WERI-Rb-1 (cell line): ENCODE results near the gene ARID1B.

ENCODE experiments used
- DNase-seq: peaks from one replicate; pipeline ENCODE4 v3.0.0-alpha.2; 2020
- H3K27ac ChIP-seq: fragments of 250-450 bp; sonication (Bioruptor Pico); 2 replicates; pipeline ENCODE4 v1.5.1; 2020; ENCODE audit warnings: mild to moderate bottlenecking, moderate library complexity
- H3K27me3 ChIP-seq: fragments of 250-450 bp; sonication (Bioruptor Pico); 2 replicates; pipeline ENCODE4 v1.5.1; 2021; ENCODE audit warnings: mild to moderate bottlenecking, low read depth, moderate library complexity; ENCODE audit not compliant: insufficient read depth, severe bottlenecking
- H3K36me3 ChIP-seq: fragments of 250-450 bp; sonication (Bioruptor Pico); 2 replicates; pipeline ENCODE4 v1.5.1; 2020; ENCODE audit warnings: mild to moderate bottlenecking, moderate library complexity
- H3K4me3 ChIP-seq: 2 replicates; pipeline ENCODE4 v1.5.1; 2011; ENCODE audit warnings: low read depth, mild to moderate bottlenecking, control low read depth, low read length
- H3K9me3 ChIP-seq: fragments of 250-450 bp; sonication (Bioruptor Pico); 2 replicates; pipeline ENCODE4 v1.5.1; 2021; ENCODE audit warnings: mild to moderate bottlenecking, moderate library complexity; ENCODE audit not compliant: severe bottlenecking
- TF ChIP-seq, protein P1 (sequence below): IDR thresholded peaks from 2 replicates; pipeline ENCODE4 v1.5.1; 2011; ENCODE audit warnings: low read depth, mild to moderate bottlenecking, control low read depth, inconsistent platforms, low read length

The ARID1B gene

DNA sequence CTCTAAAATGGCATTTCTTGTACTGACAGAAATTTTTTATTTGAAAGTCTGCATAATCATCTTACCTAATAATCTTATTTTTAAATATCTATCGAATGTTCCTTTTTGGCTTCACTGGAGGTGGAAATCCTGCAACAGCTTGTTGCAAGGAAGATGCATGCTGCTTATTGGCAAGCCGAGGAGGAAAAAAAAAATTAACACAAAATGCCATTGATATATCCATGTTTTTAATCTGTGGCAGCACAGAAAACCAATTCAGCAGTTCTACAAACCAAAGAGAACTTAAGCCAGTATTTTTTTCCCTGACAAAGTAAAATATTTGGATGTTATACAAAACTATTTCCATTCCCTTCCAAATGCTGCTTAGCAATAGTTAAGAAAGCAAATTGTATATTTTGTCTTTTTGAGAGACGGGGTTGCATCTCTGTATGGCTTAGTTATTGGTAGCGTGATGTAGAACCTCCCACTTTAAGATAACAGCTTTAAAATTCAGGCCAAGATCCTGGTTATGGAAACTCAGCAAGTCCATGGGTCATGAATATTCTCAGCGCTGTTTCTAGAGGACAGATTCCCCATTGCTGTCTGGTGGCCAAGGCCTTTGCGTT is 314.8 kb downstream of the ARID1B start:
- TF ChIP-seq, protein P1, sequence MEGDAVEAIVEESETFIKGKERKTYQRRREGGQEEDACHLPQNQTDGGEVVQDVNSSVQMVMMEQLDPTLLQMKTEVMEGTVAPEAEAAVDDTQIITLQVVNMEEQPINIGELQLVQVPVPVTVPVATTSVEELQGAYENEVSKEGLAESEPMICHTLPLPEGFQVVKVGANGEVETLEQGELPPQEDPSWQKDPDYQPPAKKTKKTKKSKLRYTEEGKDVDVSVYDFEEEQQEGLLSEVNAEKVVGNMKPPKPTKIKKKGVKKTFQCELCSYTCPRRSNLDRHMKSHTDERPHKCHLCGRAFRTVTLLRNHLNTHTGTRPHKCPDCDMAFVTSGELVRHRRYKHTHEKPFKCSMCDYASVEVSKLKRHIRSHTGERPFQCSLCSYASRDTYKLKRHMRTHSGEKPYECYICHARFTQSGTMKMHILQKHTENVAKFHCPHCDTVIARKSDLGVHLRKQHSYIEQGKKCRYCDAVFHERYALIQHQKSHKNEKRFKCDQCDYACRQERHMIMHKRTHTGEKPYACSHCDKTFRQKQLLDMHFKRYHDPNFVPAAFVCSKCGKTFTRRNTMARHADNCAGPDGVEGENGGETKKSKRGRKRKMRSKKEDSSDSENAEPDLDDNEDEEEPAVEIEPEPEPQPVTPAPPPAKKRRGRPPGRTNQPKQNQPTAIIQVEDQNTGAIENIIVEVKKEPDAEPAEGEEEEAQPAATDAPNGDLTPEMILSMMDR, result no peak
- no peak for DNase-seq
- H3K4me3 ChIP-seq, result no peak overlapping the region
- H3K27ac ChIP-seq, result no peak overlapping the region
- H3K9me3 ChIP-seq, result no peaks in the 10 kb centered on the region
- H3K27me3 ChIP-seq, result no peaks in the 10 kb centered on the region
- H3K36me3 ChIP-seq, result peaks cover 9% of the 10 kb centered on the region

DNA sequence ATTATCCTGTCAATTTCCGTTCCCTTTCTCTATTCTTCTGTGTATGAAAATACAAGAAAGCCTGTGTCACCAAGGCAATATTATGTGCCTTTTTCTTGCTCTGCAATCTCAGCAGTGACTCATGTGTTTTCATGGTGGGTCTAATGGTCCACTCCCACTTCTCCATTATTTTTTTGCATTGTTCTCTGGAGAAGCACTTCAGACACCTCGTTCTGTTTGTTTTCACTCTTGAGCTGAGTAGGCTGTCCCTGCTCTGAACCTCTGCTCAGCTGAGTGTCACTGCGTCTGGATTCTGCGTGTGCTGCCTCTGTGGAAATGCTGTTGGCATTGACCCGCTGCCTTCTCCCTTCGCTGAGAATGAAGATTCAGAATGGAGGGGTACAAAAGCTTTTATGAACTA is 315.6 kb downstream of the ARID1B start:
- DNase-seq, result no peak
- H3K4me3 ChIP-seq, result no peak overlapping the region
- no peaks in the 10 kb centered on the region for H3K9me3 ChIP-seq
- TF ChIP-seq, protein P1, result no peak
- H3K27me3 ChIP-seq, result no peaks in the 10 kb centered on the region
- no peak overlapping the region for H3K27ac ChIP-seq
- peaks cover 9% of the 10 kb centered on the region for H3K36me3 ChIP-seq

DNA sequence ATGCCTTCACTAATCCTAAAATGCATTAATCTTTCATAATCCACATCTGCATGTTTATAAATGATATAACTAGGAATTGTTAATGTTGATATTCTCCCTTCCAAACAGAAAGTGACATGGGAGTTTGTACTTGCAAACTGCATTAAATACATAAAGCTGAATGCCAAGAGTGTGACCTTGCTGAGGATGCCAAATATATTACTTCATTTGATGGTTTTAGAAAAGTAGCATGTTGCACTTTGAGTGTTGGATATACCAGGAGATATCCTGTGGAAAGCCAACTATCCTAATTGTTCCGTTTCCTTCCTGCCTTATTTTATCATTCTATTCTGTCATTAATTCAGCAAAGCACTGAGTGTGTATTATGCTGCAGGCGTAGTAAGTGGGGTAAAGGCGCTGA is 316.4 kb downstream of the ARID1B start:
- no peak overlapping the region for H3K27ac ChIP-seq
- H3K27me3 ChIP-seq, result no peaks in the 10 kb centered on the region
- TF ChIP-seq, protein P1, result no peak
- H3K36me3 ChIP-seq, result peaks cover 6% of the 10 kb centered on the region
- no peaks in the 10 kb centered on the region for H3K9me3 ChIP-seq
- no peak for DNase-seq
- no peak overlapping the region for H3K4me3 ChIP-seq

DNA sequence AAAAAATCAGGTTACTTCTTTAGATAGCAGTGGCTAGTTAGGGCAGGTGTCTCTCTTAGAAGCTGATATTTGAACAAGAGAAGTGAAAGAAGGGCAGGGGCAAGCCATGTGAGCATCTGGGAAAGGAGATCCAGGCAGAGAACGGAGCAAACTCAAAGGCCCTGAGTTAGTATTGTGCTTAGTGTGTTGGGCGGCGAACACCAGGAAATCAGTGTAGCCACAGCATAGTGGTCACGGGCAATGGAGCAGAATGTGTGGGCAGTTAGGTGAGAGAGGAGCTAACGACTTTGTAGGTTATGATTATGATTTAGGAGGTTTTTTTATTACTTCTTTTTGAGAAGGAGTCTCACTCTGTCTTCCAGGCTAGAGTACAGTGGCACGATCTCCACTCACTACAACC is 316.9 kb downstream of the ARID1B start:
- Histone ChIP-seq H3K4me3 (no peak overlapping the region), H3K36me3 (peaks cover 6% of the 10 kb centered on the region), H3K27ac (no peak overlapping the region), H3K9me3 (no peaks in the 10 kb centered on the region), H3K27me3 (no peaks in the 10 kb centered on the region)
- no peak for DNase-seq
- TF ChIP-seq, protein P1, result no peak

DNA sequence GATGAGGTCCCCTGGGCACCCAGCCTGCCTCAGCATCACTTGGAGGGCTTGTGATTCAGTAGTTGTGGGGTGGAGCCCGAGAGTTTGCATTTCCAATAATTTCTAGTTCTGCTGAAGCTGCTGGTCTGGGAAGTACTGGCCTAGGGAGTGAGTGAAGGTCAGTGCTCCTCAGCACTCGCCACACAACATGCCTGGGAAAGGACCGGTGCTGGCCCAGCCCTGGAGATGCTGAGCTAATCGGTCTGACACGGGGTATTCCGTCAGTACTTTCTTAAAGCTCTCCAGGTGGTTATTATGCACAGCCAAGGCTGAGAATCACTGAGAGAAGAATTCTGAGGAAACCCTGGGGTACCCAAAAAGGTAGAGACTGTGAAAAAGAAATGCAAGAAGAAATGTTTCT is 317.9 kb downstream of the ARID1B start:
- H3K9me3 ChIP-seq, result no peaks in the 10 kb centered on the region
- H3K27me3 ChIP-seq, result no peaks in the 10 kb centered on the region
- no peak for DNase-seq
- no peak overlapping the region for H3K27ac ChIP-seq
- peaks cover 6% of the 10 kb centered on the region for H3K36me3 ChIP-seq
- TF ChIP-seq, protein P1, result no peak
- H3K4me3 ChIP-seq, result no peak overlapping the region

DNA sequence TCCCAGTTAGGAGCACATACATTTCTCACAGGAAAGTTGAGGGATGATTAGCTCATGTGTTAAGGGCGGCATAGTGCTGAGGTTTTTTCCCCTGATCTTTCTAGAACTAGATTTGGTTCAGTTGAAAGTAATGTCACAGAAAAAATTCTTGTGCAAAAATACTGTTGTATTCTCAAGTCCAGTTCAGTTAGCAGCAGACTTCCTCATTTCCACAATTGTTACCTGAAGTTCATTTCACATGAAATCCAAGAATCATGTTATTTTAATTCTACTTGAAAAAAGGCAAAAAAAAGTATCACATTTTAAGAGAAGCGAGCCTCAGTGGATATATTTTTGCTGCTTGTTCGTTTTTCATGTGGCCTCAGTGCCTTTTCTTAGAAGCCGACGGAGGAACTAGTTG is 318.4 kb downstream of the ARID1B start:
- H3K27me3 ChIP-seq, result no peaks in the 10 kb centered on the region
- DNase-seq, result no peak
- peaks cover 3% of the 10 kb centered on the region for H3K36me3 ChIP-seq
- H3K4me3 ChIP-seq, result no peak overlapping the region
- TF ChIP-seq, protein P1, result no peak
- H3K27ac ChIP-seq, result no peak overlapping the region
- H3K9me3 ChIP-seq, result no peaks in the 10 kb centered on the region
